Measurements from ENCODE around the gene RNF212.

Gene RNF212

GRCh38 chr4:1043651-1044468 lies 69.5 kb downstream of the RNF212 start:
- peak; percentile 76 for ATAC-seq

GRCh38 chr4:1043162-1043561 lies 70.2 kb downstream of the RNF212 start:
- ATAC-seq, result no peak
- TF ChIP-seq ZFP3 (CRISPR knock-in tag; IDR thresholded peaks at IDR 0.05) (no peak), CSDC2 (CRISPR knock-in tag; IDR thresholded peaks at IDR 0.05) (no peak), ZNF8 (CRISPR knock-in tag; IDR thresholded peaks at IDR 0.05) (no peak), PPARA (CRISPR knock-in tag; IDR thresholded peaks at IDR 0.05; ENCODE audit: borderline replicate concordance) (no peak), PATZ1 (CRISPR knock-in tag; IDR thresholded peaks at IDR 0.05; ENCODE audit: borderline replicate concordance) (no peak), CSRNP3 (CRISPR knock-in tag; IDR thresholded peaks at IDR 0.05) (no peak), CREB5 (CRISPR knock-in tag; IDR thresholded peaks at IDR 0.05; ENCODE audit: low read depth) (no peak), TCF4 (CRISPR knock-in tag; IDR thresholded peaks at IDR 0.05; ENCODE audit: borderline replicate concordance) (no peak), ESRRG (CRISPR knock-in tag; IDR thresholded peaks at IDR 0.05) (no peak), ARNTL (CRISPR knock-in tag; IDR thresholded peaks at IDR 0.05; ENCODE audit: borderline replicate concordance, low read depth) (no peak), ZNF565 (CRISPR knock-in tag; conservative IDR thresholded peaks at IDR 0.05; ENCODE audit: low read depth) (no peak), ZFP30 (CRISPR knock-in tag; IDR thresholded peaks at IDR 0.05) (no peak), SNAI2 (CRISPR knock-in tag; IDR thresholded peaks at IDR 0.05) (no peak), ZC3H10 (CRISPR knock-in tag; IDR thresholded peaks at IDR 0.05) (no peak), ISL1 (CRISPR knock-in tag; IDR thresholded peaks at IDR 0.05) (no peak), TSHZ2 (CRISPR knock-in tag; IDR thresholded peaks at IDR 0.05) (no peak), POU6F1 (CRISPR knock-in tag; IDR thresholded peaks at IDR 0.05; ENCODE audit: borderline replicate concordance, low read depth) (no peak), TOX (CRISPR knock-in tag; IDR thresholded peaks at IDR 0.05; ENCODE audit: borderline replicate concordance) (no peak)

More at GRCh38 chr4:1043651-1044468, 69.5 kb downstream of the RNF212 start:
- peak; percentile 83; the same call in 1 of the 2 replicates for TF ChIP-seq PATZ1 (CRISPR knock-in tag; IDR thresholded peaks at IDR 0.05; ENCODE audit: borderline replicate concordance)
- TF ChIP-seq CSDC2 (CRISPR knock-in tag; IDR thresholded peaks at IDR 0.05), result no peak
